Activated T-cell treated with anti-CD3 and anti-CD28 coated beads, Interleukin-2, amount 50 U/mL, for 24 hours (primary cell): Measurements from ENCODE around the gene TAOK3.

Source experiments
- DNase-seq: peaks from one replicate; pipeline ENCODE4 v3.0.0-alpha.2; 2020
- H3K27ac Mint-ChIP-seq: 2 replicates; pipeline ENCODE4 v1.8.0; 2020; ENCODE audit warnings: mild to moderate bottlenecking, mixed read lengths
- H3K27me3 Mint-ChIP-seq: 2 replicates; pipeline ENCODE4 v1.8.0; 2020; ENCODE audit warnings: mixed read lengths
- H3K36me3 Mint-ChIP-seq: 2 replicates; pipeline ENCODE4 v1.8.0; 2020; ENCODE audit warnings: low read depth, mixed read lengths
- H3K4me1 Mint-ChIP-seq: 2 replicates; pipeline ENCODE4 v1.8.0; 2020; ENCODE audit warnings: low read depth, mixed read lengths
- H3K4me3 Mint-ChIP-seq: 2 replicates; pipeline ENCODE4 v1.8.0; 2020; ENCODE audit warnings: mild to moderate bottlenecking, moderate library complexity, mixed read lengths
- H3K9me3 Mint-ChIP-seq: 2 replicates; pipeline ENCODE4 v1.8.0; 2020; ENCODE audit warnings: mixed read lengths

Gene TAOK3

DNA sequence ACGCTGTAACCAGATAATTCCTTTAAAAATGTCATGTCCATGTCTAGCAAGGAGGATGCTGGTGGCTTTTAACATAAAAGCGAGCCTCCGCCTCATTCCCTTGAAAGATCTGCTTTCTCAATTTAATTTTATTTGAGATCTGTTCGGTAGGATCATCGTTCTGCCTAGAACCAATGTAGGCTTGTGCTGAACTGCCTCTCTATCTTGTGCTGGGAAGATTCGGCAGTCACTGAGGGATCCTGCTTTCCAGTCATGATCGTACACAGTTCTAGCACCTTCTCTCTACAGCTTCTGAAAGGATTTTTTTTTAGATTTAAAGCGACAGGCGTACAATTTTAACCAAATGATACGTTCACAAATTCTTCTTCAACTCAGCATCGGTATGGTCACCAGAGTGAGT lies 182.4 kb downstream of the TAOK3 start:
- Mint-ChIP-seq H3K27me3 (no peaks in the 10 kb centered on the region), H3K4me3 (no peak overlapping the region), H3K4me1 (peaks cover 15% of the 10 kb centered on the region), H3K27ac (no peak overlapping the region), H3K36me3 (peaks cover 62% of the 10 kb centered on the region), H3K9me3 (no peaks in the 10 kb centered on the region)
- DNase-seq: no peak

DNA sequence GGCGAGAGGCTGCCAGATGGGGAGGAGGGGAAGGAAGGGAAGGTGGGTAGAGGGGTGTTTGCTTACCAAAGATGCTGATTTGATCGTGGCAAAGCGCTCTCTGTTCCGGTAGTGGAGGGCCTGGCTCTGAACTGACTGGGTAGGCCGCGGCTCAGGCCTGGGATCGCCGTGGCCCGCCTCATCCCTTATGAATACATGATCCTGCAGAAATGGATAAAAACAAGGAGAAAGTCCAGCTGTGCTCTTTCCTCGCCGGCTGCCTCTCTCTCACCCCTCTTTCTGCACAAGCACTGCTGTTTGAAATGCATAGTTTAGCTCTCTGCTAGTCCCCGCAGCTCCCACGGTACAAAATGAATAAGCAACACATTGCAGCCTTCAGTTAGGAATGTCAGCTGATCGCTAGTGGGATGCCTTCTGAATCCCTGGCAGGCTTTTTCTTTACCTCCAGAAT lies 182.9 kb downstream of the TAOK3 start:
- Mint-ChIP-seq H3K4me1 (peaks cover 17% of the 10 kb centered on the region), H3K27me3 (no peaks in the 10 kb centered on the region), H3K9me3 (no peaks in the 10 kb centered on the region), H3K36me3 (peaks cover 58% of the 10 kb centered on the region), H3K27ac (no peak overlapping the region), H3K4me3 (no peak overlapping the region)
- DNase-seq: no peak

DNA sequence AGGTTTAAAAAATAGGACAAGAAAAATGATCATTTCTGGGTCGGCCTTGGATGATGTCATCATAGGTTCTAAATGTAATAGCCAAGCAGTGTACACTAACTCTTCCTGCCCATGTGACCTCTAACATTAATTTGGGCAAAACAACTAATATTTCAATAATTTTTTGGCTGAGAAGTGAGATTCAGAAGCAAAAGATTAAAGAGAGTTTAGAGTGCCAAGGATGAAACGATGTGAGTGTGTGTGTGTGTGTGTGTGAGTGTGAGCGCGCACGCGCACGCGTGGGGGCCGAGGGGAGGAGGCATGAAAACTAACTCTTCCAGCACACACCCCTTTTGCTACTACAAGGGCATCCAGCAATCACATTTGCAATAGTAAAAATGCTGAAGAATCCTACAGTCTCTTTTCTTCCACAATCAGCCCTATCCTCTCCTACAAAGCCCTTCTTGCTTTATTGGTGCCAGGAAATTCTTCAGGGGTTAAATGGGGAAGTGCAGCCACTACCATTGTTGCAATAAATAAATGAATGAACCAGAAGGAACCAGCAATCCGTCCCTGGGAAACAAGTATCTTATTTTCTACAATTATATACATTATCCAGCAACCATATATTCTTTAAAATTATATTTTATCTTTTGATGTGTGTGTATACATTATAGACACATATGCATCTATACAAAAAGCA lies 183.9 kb downstream of the TAOK3 start:
- H3K9me3 Mint-ChIP-seq: no peaks in the 10 kb centered on the region
- no peak for DNase-seq
- peaks cover 50% of the 10 kb centered on the region for H3K36me3 Mint-ChIP-seq
- H3K4me1 Mint-ChIP-seq: peaks cover 17% of the 10 kb centered on the region
- no peak overlapping the region for H3K27ac Mint-ChIP-seq
- H3K4me3 Mint-ChIP-seq: no peak overlapping the region
- no peaks in the 10 kb centered on the region for H3K27me3 Mint-ChIP-seq

DNA sequence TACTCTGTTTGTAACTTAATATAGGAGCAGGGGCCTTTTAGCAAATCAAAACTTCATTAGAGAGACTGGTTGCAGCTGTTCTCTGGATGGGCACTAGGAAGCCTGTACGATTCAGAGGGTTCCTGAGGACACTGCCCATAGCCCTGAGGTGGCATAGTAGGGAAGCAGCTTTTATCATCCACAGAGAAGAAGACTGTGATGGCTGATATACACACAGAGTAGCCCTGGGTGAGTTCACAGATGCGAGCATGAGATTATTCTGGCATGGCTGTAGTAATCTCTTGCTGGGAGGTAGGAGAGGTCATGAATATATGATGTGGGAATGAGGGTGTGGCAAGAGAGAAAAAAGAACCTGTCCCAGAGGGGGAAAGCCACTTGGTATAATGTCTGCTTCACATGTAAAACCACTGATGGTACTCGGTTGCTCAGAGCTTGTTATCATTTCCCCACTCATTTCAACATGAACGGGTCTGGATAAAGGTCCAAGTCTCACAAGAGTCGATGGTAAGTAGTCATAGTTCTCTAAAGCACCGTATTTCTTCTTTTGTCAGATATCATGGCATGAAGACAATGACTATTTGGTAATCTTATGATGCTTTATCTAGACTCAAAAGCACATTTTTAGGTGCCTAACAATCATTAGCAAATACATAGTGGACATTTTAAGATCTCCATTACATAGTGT lies 184.8 kb downstream of the TAOK3 start:
- DNase-seq: no peak
- H3K27ac Mint-ChIP-seq: no peak overlapping the region

DNA sequence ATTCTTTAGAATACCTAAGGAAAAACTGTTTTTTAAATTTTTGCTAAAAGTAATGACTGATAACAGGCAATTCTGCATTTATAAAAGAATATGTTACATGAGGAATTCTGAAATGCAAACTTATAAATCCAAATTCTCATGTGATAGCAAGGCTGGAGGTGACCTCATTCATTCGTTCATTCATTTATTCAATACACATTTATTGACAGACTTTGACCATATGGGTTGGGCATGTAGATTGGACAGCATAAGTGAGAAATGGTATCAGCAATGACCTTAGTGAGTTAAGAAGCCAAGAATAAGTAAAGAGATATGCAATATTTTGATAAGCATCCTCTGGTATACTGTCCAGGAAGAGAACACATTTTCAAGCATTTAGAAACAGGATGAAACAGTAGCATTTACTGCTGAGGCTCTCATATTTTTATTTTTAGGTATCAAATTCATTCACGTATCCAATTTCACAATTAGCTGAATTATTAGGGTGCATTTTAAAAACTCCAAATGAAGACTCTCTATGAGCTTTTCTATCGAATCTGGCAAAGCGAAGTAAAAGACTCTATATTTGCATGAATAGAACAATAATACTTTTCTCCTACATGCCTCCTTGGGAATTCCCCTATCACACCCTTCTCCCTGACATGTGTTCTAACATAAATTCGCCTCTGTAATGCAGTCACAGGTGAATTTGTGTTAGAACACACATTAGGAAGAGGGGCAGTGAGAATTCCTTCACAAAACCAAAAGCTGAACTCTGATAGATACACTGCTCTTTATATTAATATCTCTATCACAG lies 186.9 kb downstream of the TAOK3 start:
- Mint-ChIP-seq H3K27ac (no peak overlapping the region), H3K27me3 (no peaks in the 10 kb centered on the region), H3K4me1 (peaks cover 33% of the 10 kb centered on the region), H3K9me3 (no peaks in the 10 kb centered on the region), H3K36me3 (peaks cover 50% of the 10 kb centered on the region), H3K4me3 (no peak overlapping the region)
- DNase-seq: no peak

More for the DNA sequence above, 184.8 kb downstream of the TAOK3 start:
- Mint-ChIP-seq H3K27me3 (no peaks in the 10 kb centered on the region), H3K4me1 (peaks cover 21% of the 10 kb centered on the region), H3K36me3 (peaks cover 45% of the 10 kb centered on the region), H3K4me3 (no peak overlapping the region), H3K9me3 (no peaks in the 10 kb centered on the region)

DNA sequence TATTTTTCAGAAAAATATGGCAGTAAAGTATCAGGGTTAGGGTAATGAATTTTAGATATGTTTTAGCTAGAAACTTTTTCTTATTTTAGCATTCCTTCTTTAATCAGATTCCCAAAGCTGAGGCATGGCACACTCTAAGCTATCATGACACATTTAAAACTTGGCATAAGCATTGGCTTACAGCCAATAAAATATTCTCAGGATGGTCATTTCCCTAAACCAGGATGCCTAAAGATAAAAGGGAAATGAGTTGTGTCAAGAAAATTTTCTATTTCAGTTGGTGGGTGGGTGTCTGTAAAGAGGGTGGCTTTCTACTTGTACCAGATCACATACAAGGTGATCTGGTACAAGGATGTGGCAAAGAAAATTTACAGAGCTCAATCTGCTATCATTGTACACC lies 189.0 kb downstream of the TAOK3 start:
- no peaks in the 10 kb centered on the region for H3K9me3 Mint-ChIP-seq
- H3K27me3 Mint-ChIP-seq: no peaks in the 10 kb centered on the region
- no peak overlapping the region for H3K4me3 Mint-ChIP-seq
- peaks cover 33% of the 10 kb centered on the region for H3K4me1 Mint-ChIP-seq
- H3K27ac Mint-ChIP-seq: no peak overlapping the region
- H3K36me3 Mint-ChIP-seq: peaks cover 47% of the 10 kb centered on the region
- DNase-seq: no peak

DNA sequence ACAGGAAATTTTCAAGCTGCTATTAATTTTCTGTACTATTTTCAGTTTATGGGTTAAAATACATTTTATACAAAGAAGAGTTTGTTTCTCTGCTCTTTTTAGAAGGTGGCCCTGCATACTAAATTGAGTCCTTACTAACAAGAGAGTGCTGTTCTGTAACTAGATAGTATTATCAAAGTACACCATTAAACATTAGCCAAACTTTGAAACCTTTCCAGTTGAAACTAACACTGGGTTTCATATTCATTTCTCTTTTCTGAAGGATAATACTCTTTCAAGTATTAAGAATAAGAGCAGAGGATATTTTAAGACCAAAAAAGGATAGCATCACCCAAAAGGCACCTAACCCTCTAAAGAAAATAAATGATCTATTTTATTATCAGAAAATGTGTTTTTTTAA lies 189.6 kb downstream of the TAOK3 start:
- H3K4me1 Mint-ChIP-seq: peaks cover 33% of the 10 kb centered on the region
- peaks cover 48% of the 10 kb centered on the region for H3K36me3 Mint-ChIP-seq
- H3K4me3 Mint-ChIP-seq: no peak overlapping the region
- H3K9me3 Mint-ChIP-seq: no peaks in the 10 kb centered on the region
- no peaks in the 10 kb centered on the region for H3K27me3 Mint-ChIP-seq
- no peak for DNase-seq
- peak overlapping the region; percentile 47 for H3K27ac Mint-ChIP-seq

DNA sequence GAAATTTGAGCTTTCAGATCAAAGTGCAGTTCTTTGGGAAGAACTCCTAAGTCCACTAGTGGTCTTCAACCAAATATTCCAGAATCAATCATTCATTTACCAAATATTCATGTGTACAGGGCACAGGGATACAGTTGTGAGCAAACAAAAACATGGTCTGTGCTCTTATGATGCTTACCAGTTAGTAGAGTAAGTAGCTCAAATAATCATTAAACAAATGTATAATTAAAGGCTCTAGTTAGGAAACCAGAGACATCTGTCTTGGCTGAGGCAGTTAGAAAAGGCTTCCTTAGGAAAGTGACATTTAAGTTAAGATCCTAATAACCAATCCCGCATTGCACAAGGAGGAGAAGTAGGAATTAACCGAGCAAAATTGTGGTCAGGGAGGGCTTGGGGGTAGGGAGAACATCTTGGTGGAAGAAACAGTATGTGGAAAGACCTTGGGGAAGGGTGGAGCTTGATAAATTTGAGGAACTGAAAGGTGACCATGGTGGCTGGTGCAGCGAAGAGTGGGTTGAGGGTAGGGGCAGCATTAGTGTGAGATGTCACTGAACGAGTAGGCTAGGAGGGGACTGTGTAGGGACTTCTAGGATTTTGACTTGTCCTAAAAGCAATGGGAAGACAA lies 196.8 kb downstream of the TAOK3 start:
- no peak overlapping the region for H3K27ac Mint-ChIP-seq
- no peaks in the 10 kb centered on the region for H3K4me1 Mint-ChIP-seq
- H3K36me3 Mint-ChIP-seq: peaks cover 83% of the 10 kb centered on the region
- no peaks in the 10 kb centered on the region for H3K27me3 Mint-ChIP-seq
- H3K4me3 Mint-ChIP-seq: no peak overlapping the region
- no peaks in the 10 kb centered on the region for H3K9me3 Mint-ChIP-seq
- no peak for DNase-seq

DNA sequence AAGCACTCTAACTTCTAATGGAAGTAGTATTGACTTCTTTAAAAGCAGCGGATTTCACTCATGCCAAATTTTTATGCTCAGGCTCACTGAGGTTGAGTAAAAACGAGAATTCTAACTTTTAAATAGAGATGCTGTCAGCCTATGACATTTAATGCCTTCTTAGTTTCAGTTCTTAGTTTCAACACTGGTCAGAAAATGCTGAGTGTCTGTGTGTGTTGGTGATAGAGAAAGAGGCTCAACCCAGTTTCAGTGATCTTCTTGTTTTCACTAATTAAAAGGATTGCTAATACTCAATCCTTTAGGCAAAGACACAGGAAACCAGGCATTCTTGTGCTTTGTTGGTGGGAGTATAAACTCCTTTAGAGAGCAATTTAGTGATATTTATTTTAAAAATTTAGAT lies 205.8 kb downstream of the TAOK3 start:
- no peak for DNase-seq
- Mint-ChIP-seq H3K9me3 (no peaks in the 10 kb centered on the region), H3K4me1 (peaks cover 40% of the 10 kb centered on the region), H3K27ac (peak overlapping the region; percentile 71), H3K4me3 (no peak overlapping the region), H3K36me3 (peaks cover 67% of the 10 kb centered on the region), H3K27me3 (no peaks in the 10 kb centered on the region)

DNA sequence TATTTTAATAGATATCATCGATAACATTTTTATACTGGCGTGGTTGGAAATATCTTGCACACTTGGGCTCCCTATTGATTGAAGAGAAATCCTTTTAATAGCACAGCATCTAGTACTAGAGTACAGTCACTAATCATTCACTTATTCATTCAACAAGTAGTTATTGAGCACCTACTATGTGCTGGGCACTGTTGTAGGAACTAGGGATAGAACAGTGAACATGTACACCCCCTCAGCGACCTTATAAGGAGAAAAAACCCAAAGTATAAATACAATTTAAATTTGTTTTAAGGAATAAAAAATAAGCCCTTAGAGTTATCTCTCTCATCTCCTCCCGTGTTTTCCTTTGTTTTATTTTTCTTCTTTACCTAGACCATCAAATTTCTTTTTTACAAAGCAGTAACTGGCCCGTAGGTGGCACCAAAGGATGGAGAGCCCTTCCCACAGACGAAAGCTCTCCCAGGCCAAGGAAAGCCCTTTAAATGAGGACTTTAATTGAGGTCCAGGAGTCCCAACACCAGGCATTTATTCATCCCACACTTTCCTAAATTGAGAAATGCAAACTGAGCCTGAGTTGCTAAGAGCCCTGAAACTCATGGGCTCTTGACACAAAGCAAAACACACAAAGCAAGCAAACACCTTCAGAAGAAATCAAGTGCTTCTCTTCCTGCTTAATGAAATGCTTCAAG lies 207.8 kb downstream of the TAOK3 start:
- Mint-ChIP-seq H3K36me3 (peaks cover 47% of the 10 kb centered on the region), H3K27ac (peak overlapping the region; percentile 44), H3K27me3 (no peaks in the 10 kb centered on the region), H3K4me1 (peaks cover 38% of the 10 kb centered on the region), H3K9me3 (no peaks in the 10 kb centered on the region), H3K4me3 (no peak overlapping the region)
- DNase-seq: no peak

DNA sequence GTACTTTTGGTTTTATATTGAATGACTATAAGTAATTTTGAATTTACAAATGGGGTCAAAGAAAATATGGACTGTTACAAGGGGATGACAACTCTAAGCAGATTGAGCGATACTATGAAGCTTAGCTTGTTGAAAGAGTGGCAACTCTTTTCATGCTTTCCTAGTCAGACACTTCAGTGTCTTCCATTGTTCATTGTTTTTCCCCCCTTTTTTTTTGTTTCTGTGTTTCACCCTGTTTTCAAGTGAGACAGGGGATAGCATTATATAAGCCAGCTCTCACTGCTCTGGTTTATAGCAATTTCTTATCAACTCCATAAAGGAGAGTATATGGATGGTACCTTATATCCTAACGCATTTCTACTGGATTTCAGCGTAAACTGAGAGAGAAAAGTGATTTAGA lies 212.2 kb downstream of the TAOK3 start:
- Mint-ChIP-seq H3K4me3 (no peak overlapping the region), H3K36me3 (peaks cover 9% of the 10 kb centered on the region), H3K4me1 (peaks cover 12% of the 10 kb centered on the region), H3K27me3 (no peaks in the 10 kb centered on the region), H3K27ac (no peak overlapping the region), H3K9me3 (no peaks in the 10 kb centered on the region)
- no peak for DNase-seq

DNA sequence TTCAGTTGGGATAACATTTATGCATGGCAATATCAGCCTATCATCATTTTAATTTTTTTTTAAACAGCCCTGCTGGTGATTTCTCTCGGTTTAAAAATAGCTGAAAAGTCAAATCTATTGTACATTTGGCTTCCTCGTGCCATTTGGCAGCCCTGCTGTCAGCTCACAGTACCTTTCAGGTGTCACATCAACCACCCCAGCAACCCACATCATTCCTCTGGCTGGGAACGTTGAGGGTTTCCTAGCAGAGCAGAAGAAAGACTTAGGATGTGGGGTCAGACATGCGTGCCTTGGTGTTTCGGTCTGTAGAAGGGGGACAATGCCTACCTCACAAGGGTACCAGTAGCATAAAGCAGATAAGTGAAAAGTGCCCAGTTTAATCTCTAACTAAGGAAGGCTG lies 221.0 kb downstream of the TAOK3 start:
- Mint-ChIP-seq H3K27ac (peak overlapping the region; percentile 35), H3K36me3 (peaks cover 62% of the 10 kb centered on the region), H3K27me3 (no peaks in the 10 kb centered on the region), H3K9me3 (no peaks in the 10 kb centered on the region), H3K4me1 (no peaks in the 10 kb centered on the region), H3K4me3 (no peak overlapping the region)
- no peak for DNase-seq

DNA sequence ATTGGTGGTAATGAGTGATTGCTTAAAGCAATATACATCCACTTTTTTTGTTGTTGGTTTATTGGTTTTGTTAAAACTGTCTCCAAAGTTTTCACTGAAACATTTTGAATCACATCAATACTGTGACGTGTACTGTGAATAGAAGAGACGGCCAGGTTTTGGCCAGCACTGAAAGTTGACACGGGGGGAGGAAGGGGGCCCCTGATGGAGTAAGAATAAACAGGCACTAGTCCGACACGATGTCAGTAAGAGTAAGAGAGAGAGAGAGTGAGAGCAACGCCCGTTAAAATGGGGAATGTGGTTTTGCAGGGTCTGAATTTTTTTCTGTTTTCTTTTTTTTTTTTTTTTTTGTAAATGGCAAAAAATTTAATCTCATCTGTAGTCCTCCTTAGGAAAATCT lies 222.1 kb downstream of the TAOK3 start:
- Mint-ChIP-seq H3K9me3 (no peaks in the 10 kb centered on the region), H3K4me3 (no peak overlapping the region), H3K36me3 (peaks cover 70% of the 10 kb centered on the region), H3K27ac (peak overlapping the region; percentile 59), H3K27me3 (no peaks in the 10 kb centered on the region), H3K4me1 (no peaks in the 10 kb centered on the region)
- no peak for DNase-seq

DNA sequence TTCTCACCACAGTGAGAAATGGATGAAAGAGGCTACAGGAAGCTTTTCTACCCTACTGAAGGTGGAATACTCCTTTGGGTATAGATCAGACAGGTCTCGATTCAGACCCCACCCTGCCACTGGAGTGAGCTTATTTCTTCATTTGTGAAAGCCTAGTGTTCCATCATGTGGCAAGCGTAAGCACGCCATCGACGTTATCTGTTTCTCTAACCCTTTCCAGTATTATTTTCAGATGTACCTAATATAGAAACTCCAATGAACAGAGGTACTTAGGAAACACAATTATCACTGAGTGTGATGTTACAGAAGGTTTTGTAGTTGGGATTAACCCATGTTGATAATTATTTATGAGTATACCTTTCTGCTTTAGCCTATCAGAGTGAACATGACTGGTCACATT lies 224.4 kb downstream of the TAOK3 start:
- Mint-ChIP-seq H3K36me3 (peaks cover 90% of the 10 kb centered on the region), H3K4me1 (peaks cover 6% of the 10 kb centered on the region), H3K9me3 (no peaks in the 10 kb centered on the region), H3K27me3 (no peaks in the 10 kb centered on the region), H3K27ac (peak overlapping the region; percentile 3), H3K4me3 (no peak overlapping the region)
- DNase-seq: no peak
